ENCODE results near the gene CAMTA1.

Gene CAMTA1

DNA sequence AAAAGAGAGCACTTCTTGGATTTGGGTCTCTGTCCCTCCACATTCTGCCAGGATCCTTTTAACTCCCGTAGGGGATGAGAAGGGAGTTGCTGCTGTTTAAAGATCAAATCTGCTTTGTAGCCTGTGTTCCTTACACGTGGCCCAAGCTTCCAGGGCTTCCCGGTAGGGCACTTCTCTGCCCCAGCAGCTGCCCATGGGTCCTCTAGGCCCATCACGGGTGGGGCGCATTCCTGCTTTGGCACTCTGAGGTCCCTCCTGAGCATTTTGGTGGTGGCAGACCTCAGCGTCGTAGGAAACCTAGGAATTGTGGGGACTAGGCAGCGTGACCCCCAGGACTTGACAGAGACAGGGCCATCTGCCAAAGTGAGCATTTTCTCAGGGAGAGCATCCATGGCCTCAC is 565.5 kb downstream of the CAMTA1 start:
- H3K4me3 ChIP-seq (ENCODE audit: low read depth, low read length), result no peak overlapping the region
- TF ChIP-seq, protein P1, sequence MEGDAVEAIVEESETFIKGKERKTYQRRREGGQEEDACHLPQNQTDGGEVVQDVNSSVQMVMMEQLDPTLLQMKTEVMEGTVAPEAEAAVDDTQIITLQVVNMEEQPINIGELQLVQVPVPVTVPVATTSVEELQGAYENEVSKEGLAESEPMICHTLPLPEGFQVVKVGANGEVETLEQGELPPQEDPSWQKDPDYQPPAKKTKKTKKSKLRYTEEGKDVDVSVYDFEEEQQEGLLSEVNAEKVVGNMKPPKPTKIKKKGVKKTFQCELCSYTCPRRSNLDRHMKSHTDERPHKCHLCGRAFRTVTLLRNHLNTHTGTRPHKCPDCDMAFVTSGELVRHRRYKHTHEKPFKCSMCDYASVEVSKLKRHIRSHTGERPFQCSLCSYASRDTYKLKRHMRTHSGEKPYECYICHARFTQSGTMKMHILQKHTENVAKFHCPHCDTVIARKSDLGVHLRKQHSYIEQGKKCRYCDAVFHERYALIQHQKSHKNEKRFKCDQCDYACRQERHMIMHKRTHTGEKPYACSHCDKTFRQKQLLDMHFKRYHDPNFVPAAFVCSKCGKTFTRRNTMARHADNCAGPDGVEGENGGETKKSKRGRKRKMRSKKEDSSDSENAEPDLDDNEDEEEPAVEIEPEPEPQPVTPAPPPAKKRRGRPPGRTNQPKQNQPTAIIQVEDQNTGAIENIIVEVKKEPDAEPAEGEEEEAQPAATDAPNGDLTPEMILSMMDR (IDR thresholded peaks at IDR 0.05; ENCODE audit: low read depth, low read length), result no peak

DNA sequence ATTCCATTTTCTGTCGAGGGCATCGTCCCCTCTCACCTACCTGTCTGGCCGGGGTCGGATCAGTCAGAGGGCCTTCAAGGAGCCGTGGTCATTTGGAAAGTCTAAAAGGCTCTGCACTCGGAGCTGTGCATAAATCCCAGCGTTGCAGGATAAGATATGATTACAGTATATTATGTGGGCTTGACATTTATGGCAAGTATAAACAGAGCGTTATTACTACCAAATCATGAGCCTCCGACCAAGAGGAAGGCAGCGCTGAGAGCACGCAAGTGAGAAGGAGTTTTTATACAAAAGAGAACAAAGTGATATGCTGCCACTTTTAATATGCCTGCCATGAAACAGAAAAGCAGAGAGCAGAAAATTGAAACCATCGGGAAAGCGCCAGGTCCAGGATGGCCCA is 566.4 kb downstream of the CAMTA1 start:
- TF ChIP-seq, protein P1 (IDR thresholded peaks at IDR 0.05; ENCODE audit: low read depth, low read length), result no peak
- H3K4me3 ChIP-seq (ENCODE audit: low read depth, low read length), result no peak overlapping the region

DNA sequence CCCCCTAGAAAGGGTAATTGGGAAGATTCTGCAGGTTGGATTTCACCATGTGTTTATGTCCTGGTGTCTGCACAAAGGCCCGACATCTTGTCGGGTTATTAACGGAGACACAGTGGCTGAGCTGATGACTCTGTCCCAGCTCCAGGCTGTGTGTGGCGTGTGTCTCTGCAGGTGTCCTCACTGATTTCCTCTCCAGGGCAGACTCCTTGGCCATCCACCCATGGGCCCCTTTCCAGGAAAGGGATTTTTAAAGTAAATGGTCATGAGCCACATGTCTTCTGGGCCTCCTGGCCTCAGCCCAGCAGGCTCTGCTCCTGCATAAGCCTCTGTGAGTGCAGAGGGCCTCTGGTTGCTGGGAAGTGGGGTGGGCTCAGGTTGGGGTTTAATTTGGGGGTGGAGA is 567.1 kb downstream of the CAMTA1 start:
- no peak overlapping the region for H3K4me3 ChIP-seq (ENCODE audit: low read depth, low read length)
- TF ChIP-seq, protein P1 (IDR thresholded peaks at IDR 0.05; ENCODE audit: low read depth, low read length), result no peak

DNA sequence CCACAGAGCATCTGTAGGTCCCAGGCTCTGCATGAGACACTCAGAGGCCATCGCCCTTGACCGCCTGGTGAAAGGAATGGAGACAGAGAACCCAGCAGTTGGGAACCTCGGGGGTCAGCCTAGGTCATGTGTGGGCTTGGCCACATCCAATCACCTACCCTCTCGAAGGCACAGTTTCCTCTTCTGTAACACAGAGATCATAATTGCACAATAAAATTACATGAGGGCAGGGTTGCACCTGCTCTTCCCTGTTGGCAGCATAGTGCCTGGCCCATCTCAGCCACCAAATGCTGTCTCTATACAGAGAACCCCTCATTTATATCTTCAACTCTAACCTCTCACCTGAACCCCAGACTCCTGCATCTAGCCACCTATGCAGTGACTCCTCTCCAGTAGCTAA is 567.7 kb downstream of the CAMTA1 start:
- no peak overlapping the region for H3K4me3 ChIP-seq (ENCODE audit: low read depth, low read length)
- TF ChIP-seq, protein P1 (IDR thresholded peaks at IDR 0.05; ENCODE audit: low read depth, low read length), result no peak

DNA sequence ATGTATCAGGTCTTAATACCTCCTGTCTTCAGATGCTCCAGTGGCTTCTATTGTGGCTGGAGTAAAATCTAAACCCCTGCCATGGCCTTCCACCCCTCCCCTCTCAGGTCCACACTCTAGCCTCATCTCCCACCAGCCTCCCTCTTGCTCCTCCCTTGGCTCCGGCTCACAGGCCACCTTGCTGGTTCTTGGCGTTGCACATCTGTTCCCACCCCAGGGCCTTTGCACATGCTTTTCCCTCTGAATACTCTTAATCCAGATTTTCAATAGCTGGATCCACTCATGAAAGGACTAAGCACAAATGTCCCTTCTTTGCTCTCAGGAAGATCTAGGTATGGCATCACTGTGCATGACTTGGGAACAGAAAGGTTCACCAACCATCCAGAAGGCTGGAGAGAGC is 570.4 kb downstream of the CAMTA1 start:
- TF ChIP-seq, protein P1 (IDR thresholded peaks at IDR 0.05; ENCODE audit: low read depth, low read length), result no peak

DNA sequence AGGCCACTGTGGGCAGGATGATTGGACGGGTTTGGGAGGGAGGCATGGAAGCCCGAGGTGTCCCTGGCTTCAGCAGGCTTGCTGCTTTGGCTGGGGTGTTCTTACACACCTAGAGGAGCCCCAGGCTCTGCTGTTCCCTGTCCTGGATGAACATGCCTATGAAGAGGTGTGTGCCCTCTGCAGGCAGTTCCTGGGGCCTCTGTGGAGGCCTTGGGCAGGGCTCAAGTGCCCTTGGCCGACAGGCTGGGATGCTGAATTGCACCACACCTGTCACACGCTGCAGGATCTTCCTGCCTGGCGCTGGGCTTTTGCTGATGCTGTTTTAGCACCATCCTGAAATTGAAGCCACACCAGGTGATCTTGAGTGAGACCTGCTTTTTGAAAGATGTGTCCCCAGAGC is 570.8 kb downstream of the CAMTA1 start:
- TF ChIP-seq, protein P1 (IDR thresholded peaks at IDR 0.05; ENCODE audit: low read depth, low read length), result no peak
- H3K4me3 ChIP-seq (ENCODE audit: low read depth, low read length), result no peak overlapping the region

More for the DNA sequence above, 570.4 kb downstream of the CAMTA1 start:
- H3K4me3 ChIP-seq (ENCODE audit: low read depth, low read length), result no peak overlapping the region

DNA sequence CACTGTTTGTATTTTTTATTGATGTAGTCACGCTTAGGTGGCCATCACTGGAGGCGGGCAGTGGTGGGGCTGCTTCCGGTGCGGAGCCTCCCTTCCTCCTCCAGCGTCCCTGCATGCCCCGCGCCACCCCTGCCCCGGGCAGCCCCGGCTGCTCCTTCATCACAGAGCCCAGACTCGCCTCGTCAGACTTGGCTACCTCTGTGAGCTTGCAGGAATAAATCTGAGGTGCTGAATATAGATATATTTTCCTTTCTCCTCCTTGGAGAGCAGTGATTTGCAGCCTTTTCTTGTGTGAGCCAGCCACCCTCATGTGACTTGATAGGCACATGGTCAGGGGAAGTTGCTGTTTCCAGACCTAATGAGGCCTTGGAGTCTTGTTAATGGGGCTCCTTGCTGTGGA is 573.2 kb downstream of the CAMTA1 start:
- TF ChIP-seq, protein P1 (IDR thresholded peaks at IDR 0.05; ENCODE audit: low read depth, low read length), result no peak
- H3K4me3 ChIP-seq (ENCODE audit: low read depth, low read length), result no peak overlapping the region

All from WI38 (cell line).